Activated CD8-positive, alpha-beta memory T cell treated with anti-CD3 and anti-CD28 coated beads for 24 hours (primary cell): ENCODE data around the gene CCND3.
"Not testable (repeated sequence)": the region's sequence is repeated elsewhere in the genome, so short reads cannot be mapped to it uniquely, and the experiment has no call there.

ENCODE experiments used
- DNase-seq: peaks from one replicate; pipeline ENCODE4 v3.0.0-alpha.2; 2020

The CCND3 gene

GRCh38 chr6:41947581-41948220, 6.1 kb upstream of the CCND3 start:
- DNase-seq: no peak

GRCh38 chr6:41943456-41943855, 1.8 kb upstream of the CCND3 start:
- DNase-seq: no peak

- DNase-seq: not testable (repeated sequence)
These were observed 1.3 kb upstream of the CCND3 start for GRCh38 chr6:41942882-41943281.

- DNase-seq: no peak
These were observed 651 bp upstream of the CCND3 start for GRCh38 chr6:41942067-41942851.

- DNase-seq: peak; percentile 85
These were observed 789 bp downstream of the CCND3 start for GRCh38 chr6:41940759-41941279.

- DNase-seq: peak; percentile 79
These were observed 1.5 kb downstream of the CCND3 start for GRCh38 chr6:41939848-41940758.

GRCh38 chr6:41939176-41939847, 2.3 kb downstream of the CCND3 start:
- no peak for DNase-seq

GRCh38 chr6:41938590-41939175, 2.9 kb downstream of the CCND3 start:
- no peak for DNase-seq

GRCh38 chr6:41937861-41938574, 3.6 kb downstream of the CCND3 start:
- DNase-seq: no peak

GRCh38 chr6:41937472-41937860, 4.1 kb downstream of the CCND3 start:
- DNase-seq: no peak

GRCh38 chr6:41936073-41936837, 5.4 kb downstream of the CCND3 start:
- peak; percentile 88 for DNase-seq

GRCh38 chr6:41935685-41936072, 5.9 kb downstream of the CCND3 start:
- DNase-seq: no peak

- DNase-seq: no peak
These were observed 6.4 kb downstream of the CCND3 start for GRCh38 chr6:41935193-41935574.

GRCh38 chr6:41934278-41935192, 7.1 kb downstream of the CCND3 start:
- DNase-seq: no peak

- DNase-seq: no peak
These were observed 9.2 kb downstream of the CCND3 start for GRCh38 chr6:41932378-41932777.

GRCh38 chr6:41931792-41932191, 9.8 kb downstream of the CCND3 start:
- no peak for DNase-seq

GRCh38 chr6:41929924-41930323, 11.7 kb downstream of the CCND3 start:
- DNase-seq: no peak

- no peak for DNase-seq
These were observed 14.4 kb downstream of the CCND3 start for GRCh38 chr6:41927253-41927652.

- DNase-seq: no peak
These were observed 19.5 kb downstream of the CCND3 start for GRCh38 chr6:41922154-41922553.

- DNase-seq: no peak
These were observed 20.0 kb downstream of the CCND3 start for GRCh38 chr6:41921712-41921998.
